GM12878 (cell line): ENCODE results near the gene NQO1. TPM values are rescaled to one million over a fixed set of nuclear protein-coding genes. Genes with fewer than 3 reads are reported as not detected.
A peak's percentile ranks its signal among the peaks of the same experiment; 100 is the strongest.

Experiments
- ATF3 ChIP-seq: IDR thresholded peaks from 2 replicates; pipeline ENCODE4 v1.6.1; 2011; ENCODE audit warnings: low read depth, mild to moderate bottlenecking, low read length, moderate library complexity, borderline replicate concordance; ENCODE audit errors: extremely low read depth
- CREB1 ChIP-seq: IDR thresholded peaks from 2 replicates; pipeline ENCODE4 v1.6.1; 2012; ENCODE audit warnings: low read depth, mild to moderate bottlenecking, inconsistent platforms
- DPF2 ChIP-seq: fragments of 450-650 bp; IDR thresholded peaks from 2 replicates; pipeline ENCODE4 v1.6.1; 2017; ENCODE audit warnings: mild to moderate bottlenecking
- EGR1 ChIP-seq, 2 experiments: IDR thresholded peaks; 1 replicate in 1 of 2; 2 replicates in 1 of 2; pipeline ENCODE4 v1.6.1; 2011 to 2012; ENCODE audit warnings: low read depth in 2 of 2, low read length in 2 of 2, borderline replicate concordance in 1 of 2, mild to moderate bottlenecking in 1 of 2, moderate library complexity in 1 of 2
- FOXM1 ChIP-seq: IDR thresholded peaks from 2 replicates; pipeline ENCODE4 v1.6.1; 2012; ENCODE audit warnings: low read depth, mild to moderate bottlenecking, inconsistent platforms, low read length, moderate library complexity
- KAT2A ChIP-seq: conservative IDR thresholded peaks from 2 replicates; pipeline ENCODE4 v1.6.1; 2011; ENCODE audit warnings: low read depth, low read length; ENCODE audit not compliant: control insufficient read depth
- KLF5 ChIP-seq: fragments of 450-650 bp; IDR thresholded peaks from 2 replicates; pipeline ENCODE4 v1.6.1; 2014; ENCODE audit warnings: mild to moderate bottlenecking; ENCODE audit not compliant: partially characterized antibody
- NFXL1 ChIP-seq: fragments of 450-650 bp; IDR thresholded peaks from 2 replicates; pipeline ENCODE4 v1.6.1; 2017; ENCODE audit warnings: antibody characterized with exemption, mild to moderate bottlenecking, borderline replicate concordance
- NR2C2 ChIP-seq: IDR thresholded peaks from 2 replicates; pipeline ENCODE4 v1.6.1; 2011; ENCODE audit warnings: borderline replicate concordance, low read depth; ENCODE audit not compliant: control insufficient read depth, insufficient read length
- POU2F2 ChIP-seq: IDR thresholded peaks from 3 replicates; pipeline ENCODE4 v1.6.1; 2011; ENCODE audit warnings: low read depth, mild to moderate bottlenecking, low read length, borderline replicate concordance
- RELB ChIP-seq: fragments of 450-650 bp; IDR thresholded peaks from 2 replicates; pipeline ENCODE4 v1.6.1; 2017; ENCODE audit warnings: low read depth, mild to moderate bottlenecking, moderate library complexity
- SMARCA5 ChIP-seq: fragments of 450-650 bp; IDR thresholded peaks from 2 replicates; pipeline ENCODE4 v1.6.1; 2017; ENCODE audit warnings: mild to moderate bottlenecking
- SUZ12 ChIP-seq: fragments of 200-600 bp; sonication (generic); IDR thresholded peaks from one replicate; pipeline ENCODE4 v1.6.1; 2018; ENCODE audit warnings: antibody characterized with exemption, mild to moderate bottlenecking; ENCODE audit not compliant: unreplicated experiment
- YY1 ChIP-seq: IDR thresholded peaks from 2 replicates; pipeline ENCODE4 v1.6.1; 2011; ENCODE audit warnings: low read depth, mild to moderate bottlenecking, low read length
- polyA plus RNA-seq, 11 experiments: library from polyadenylated mRNA; depleted of rRNA in 4 of 11; unstranded in 6 of 11; stranded (reverse) in 5 of 11; fragments of >200 nt; fragmentation: Nextera tagmentation in 4 of 11; fragmentation: Illumina TruSeq in 1 of 11; extraction: Ambion mirVana in 4 of 11; extraction: Trizol in 1 of 11; gene quantifications; 1 replicate in 1 of 11; 2 replicates in 10 of 11; pipeline versions ENCODE4 v1.2.1 to v1.2.3, GENCODE V29; 2011 to 2016; ENCODE audit warnings: inconsistent platforms in 2 of 11, missing spikeins in 2 of 11, low read depth in 1 of 11
- total RNA-seq, 4 experiments: library from RNA; depleted of rRNA in 3 of 4; stranded (reverse); fragments of >200 nt in 3 of 4; fragmentation: Illumina TruSeq in 1 of 4; extraction: Trizol in 1 of 4; gene quantifications; 2 replicates each; pipeline versions ENCODE4 v1.2.1 to v1.2.3, GENCODE V29; 2013 to 2021
- TF ChIP-seq, protein P1 (sequence below): fragments of 450-650 bp; formaldehyde crosslinking; IDR thresholded peaks from 2 replicates; pipeline ENCODE4 v1.5.0; 2022; ENCODE audit warnings: mild to moderate bottlenecking, missing genetic modification characterization
- TF ChIP-seq, protein P2 (sequence below): IDR thresholded peaks from 2 replicates; pipeline ENCODE4 v1.6.1; 2012; ENCODE audit warnings: improper control_type of control experiment, low read depth, low read length; ENCODE audit not compliant: insufficient replicate concordance

Gene NQO1
- total and polyA plus RNA-seq, 10 of the 15 experiments (the other 5 are each of a cell fraction or from before 2014, with no cell fraction given) = 24.6 to 84.9 (median 34.6) TPM

- no peak for TF ChIP-seq SUZ12
- no peak for TF ChIP-seq NR2C2
- TF ChIP-seq POU2F2 = peak; percentile 71; the same call in 2 of the 3 replicates
- TF ChIP-seq, protein P1, sequence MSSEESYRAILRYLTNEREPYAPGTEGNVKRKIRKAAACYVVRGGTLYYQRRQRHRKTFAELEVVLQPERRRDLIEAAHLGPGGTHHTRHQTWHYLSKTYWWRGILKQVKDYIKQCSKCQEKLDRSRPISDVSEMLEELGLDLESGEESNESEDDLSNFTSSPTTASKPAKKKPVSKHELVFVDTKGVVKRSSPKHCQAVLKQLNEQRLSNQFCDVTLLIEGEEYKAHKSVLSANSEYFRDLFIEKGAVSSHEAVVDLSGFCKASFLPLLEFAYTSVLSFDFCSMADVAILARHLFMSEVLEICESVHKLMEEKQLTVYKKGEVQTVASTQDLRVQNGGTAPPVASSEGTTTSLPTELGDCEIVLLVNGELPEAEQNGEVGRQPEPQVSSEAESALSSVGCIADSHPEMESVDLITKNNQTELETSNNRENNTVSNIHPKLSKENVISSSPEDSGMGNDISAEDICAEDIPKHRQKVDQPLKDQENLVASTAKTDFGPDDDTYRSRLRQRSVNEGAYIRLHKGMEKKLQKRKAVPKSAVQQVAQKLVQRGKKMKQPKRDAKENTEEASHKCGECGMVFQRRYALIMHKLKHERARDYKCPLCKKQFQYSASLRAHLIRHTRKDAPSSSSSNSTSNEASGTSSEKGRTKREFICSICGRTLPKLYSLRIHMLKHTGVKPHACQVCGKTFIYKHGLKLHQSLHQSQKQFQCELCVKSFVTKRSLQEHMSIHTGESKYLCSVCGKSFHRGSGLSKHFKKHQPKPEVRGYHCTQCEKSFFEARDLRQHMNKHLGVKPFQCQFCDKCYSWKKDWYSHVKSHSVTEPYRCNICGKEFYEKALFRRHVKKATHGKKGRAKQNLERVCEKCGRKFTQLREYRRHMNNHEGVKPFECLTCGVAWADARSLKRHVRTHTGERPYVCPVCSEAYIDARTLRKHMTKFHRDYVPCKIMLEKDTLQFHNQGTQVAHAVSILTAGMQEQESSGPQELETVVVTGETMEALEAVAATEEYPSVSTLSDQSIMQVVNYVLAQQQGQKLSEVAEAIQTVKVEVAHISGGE = peak; percentile 65
- TF ChIP-seq, protein P2, sequence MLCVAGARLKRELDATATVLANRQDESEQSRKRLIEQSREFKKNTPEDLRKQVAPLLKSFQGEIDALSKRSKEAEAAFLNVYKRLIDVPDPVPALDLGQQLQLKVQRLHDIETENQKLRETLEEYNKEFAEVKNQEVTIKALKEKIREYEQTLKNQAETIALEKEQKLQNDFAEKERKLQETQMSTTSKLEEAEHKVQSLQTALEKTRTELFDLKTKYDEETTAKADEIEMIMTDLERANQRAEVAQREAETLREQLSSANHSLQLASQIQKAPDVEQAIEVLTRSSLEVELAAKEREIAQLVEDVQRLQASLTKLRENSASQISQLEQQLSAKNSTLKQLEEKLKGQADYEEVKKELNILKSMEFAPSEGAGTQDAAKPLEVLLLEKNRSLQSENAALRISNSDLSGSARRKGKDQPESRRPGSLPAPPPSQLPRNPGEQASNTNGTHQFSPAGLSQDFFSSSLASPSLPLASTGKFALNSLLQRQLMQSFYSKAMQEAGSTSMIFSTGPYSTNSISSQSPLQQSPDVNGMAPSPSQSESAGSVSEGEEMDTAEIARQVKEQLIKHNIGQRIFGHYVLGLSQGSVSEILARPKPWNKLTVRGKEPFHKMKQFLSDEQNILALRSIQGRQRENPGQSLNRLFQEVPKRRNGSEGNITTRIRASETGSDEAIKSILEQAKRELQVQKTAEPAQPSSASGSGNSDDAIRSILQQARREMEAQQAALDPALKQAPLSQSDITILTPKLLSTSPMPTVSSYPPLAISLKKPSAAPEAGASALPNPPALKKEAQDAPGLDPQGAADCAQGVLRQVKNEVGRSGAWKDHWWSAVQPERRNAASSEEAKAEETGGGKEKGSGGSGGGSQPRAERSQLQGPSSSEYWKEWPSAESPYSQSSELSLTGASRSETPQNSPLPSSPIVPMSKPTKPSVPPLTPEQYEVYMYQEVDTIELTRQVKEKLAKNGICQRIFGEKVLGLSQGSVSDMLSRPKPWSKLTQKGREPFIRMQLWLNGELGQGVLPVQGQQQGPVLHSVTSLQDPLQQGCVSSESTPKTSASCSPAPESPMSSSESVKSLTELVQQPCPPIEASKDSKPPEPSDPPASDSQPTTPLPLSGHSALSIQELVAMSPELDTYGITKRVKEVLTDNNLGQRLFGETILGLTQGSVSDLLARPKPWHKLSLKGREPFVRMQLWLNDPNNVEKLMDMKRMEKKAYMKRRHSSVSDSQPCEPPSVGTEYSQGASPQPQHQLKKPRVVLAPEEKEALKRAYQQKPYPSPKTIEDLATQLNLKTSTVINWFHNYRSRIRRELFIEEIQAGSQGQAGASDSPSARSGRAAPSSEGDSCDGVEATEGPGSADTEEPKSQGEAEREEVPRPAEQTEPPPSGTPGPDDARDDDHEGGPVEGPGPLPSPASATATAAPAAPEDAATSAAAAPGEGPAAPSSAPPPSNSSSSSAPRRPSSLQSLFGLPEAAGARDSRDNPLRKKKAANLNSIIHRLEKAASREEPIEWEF = no peak
- TF ChIP-seq EGR1 (IDR thresholded peaks at IDR 0.05; ENCODE audit: borderline replicate concordance in 1 of 2, low read depth in 2 of 2, low read length in 2 of 2) = peak in 1 of 2 experiments; percentile 58; a peak in 2 of 3 replicates
- peak; percentile 99 for TF ChIP-seq ATF3
- TF ChIP-seq RELB = peak; percentile 43; the same call in 1 of the 2 replicates
- no peak for TF ChIP-seq CREB1
- TF ChIP-seq NFXL1 = no peak
- no peak for TF ChIP-seq FOXM1
- TF ChIP-seq KAT2A = no peak
- TF ChIP-seq KLF5 = peak; percentile 56
- peak; percentile 60; the same call in 1 of the 2 replicates for TF ChIP-seq SMARCA5
- TF ChIP-seq YY1 = 0 out of 2 replicates have a peak, but pooled peaks have one; percentile 23
- TF ChIP-seq DPF2 = no peak; the same call in 1 of the 2 replicates
Measured at GRCh38 chr16:69761983-69762813, 35.8 kb upstream of the NQO1 start, which contains the start of gene WWP2 (continued).
